HEK293T (cell line): Measurements from ENCODE around the gene NUFIP2.

Experiments
- BHLHE40 ChIP-seq: fragments of 450-650 bp; IDR thresholded peaks from 2 replicates; pipeline ENCODE4 v1.6.1; 2016; ENCODE audit warnings: mild to moderate bottlenecking, moderate library complexity, borderline replicate concordance
- FOXA1 ChIP-seq: fragments of 450-650 bp; IDR thresholded peaks from 2 replicates; pipeline ENCODE4 v1.6.1; 2016; ENCODE audit warnings: mild to moderate bottlenecking
- HDGF ChIP-seq: fragments of 450-650 bp; IDR thresholded peaks from 2 replicates; pipeline ENCODE4 v1.6.1; 2017; ENCODE audit warnings: antibody characterized with exemption, borderline replicate concordance
- NFRKB ChIP-seq: fragments of 450-650 bp; IDR thresholded peaks from 2 replicates; pipeline ENCODE4 v1.6.1; 2016; ENCODE audit warnings: mild to moderate bottlenecking, moderate library complexity
- SP1 ChIP-seq: fragments of 450-650 bp; IDR thresholded peaks from 2 replicates; pipeline ENCODE4 v1.6.1; 2017
- ZNF384 ChIP-seq: fragments of 450-650 bp; IDR thresholded peaks from 2 replicates; pipeline ENCODE4 v1.6.1; 2016

- no peak for TF ChIP-seq SP1
- TF ChIP-seq ZNF384, result no peak
- no peak for TF ChIP-seq NFRKB
- TF ChIP-seq HDGF, result no peak
- TF ChIP-seq FOXA1, result no peak
- no peak for TF ChIP-seq BHLHE40
Observed at GRCh38 chr17:29283961-29284360, 10.0 kb downstream of the NUFIP2 start.
